ENCODE results near the gene TIGIT.

Gene TIGIT

GRCh38 chr3:114356066-114356465, 62.2 kb downstream of the TIGIT start:
- no peak for DNase-seq (ENCODE audit: low read depth in 1 of 2, low spot score in 1 of 2)
- H3K4me3 ChIP-seq (replicated peaks; ENCODE audit: insufficient read depth, low read length) = no peak overlapping the region
- H3K27me3 ChIP-seq (ENCODE audit: insufficient read depth, poor library complexity, severe bottlenecking) = peaks cover 9% of the 10 kb centered on the region
- no peak overlapping the region for H3K27ac ChIP-seq (replicated peaks)
- no peak for TF ChIP-seq SPI1 (IDR thresholded peaks at IDR 0.05; ENCODE audit: borderline replicate concordance, low read depth)
- TF ChIP-seq POLR2AphosphoS5 (IDR thresholded peaks at IDR 0.05; ENCODE audit: low read depth) = no peak
- no peak for TF ChIP-seq GABPA (IDR thresholded peaks at IDR 0.05; ENCODE audit: low read depth)
- TF ChIP-seq, protein P1, sequence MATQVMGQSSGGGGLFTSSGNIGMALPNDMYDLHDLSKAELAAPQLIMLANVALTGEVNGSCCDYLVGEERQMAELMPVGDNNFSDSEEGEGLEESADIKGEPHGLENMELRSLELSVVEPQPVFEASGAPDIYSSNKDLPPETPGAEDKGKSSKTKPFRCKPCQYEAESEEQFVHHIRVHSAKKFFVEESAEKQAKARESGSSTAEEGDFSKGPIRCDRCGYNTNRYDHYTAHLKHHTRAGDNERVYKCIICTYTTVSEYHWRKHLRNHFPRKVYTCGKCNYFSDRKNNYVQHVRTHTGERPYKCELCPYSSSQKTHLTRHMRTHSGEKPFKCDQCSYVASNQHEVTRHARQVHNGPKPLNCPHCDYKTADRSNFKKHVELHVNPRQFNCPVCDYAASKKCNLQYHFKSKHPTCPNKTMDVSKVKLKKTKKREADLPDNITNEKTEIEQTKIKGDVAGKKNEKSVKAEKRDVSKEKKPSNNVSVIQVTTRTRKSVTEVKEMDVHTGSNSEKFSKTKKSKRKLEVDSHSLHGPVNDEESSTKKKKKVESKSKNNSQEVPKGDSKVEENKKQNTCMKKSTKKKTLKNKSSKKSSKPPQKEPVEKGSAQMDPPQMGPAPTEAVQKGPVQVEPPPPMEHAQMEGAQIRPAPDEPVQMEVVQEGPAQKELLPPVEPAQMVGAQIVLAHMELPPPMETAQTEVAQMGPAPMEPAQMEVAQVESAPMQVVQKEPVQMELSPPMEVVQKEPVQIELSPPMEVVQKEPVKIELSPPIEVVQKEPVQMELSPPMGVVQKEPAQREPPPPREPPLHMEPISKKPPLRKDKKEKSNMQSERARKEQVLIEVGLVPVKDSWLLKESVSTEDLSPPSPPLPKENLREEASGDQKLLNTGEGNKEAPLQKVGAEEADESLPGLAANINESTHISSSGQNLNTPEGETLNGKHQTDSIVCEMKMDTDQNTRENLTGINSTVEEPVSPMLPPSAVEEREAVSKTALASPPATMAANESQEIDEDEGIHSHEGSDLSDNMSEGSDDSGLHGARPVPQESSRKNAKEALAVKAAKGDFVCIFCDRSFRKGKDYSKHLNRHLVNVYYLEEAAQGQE (IDR thresholded peaks at IDR 0.05; ENCODE audit: insufficient replicate concordance, low read depth) = no peak
- TF ChIP-seq CTCF (IDR thresholded peaks at IDR 0.05; ENCODE audit: insufficient read depth, low read length) = no peak

DNA sequence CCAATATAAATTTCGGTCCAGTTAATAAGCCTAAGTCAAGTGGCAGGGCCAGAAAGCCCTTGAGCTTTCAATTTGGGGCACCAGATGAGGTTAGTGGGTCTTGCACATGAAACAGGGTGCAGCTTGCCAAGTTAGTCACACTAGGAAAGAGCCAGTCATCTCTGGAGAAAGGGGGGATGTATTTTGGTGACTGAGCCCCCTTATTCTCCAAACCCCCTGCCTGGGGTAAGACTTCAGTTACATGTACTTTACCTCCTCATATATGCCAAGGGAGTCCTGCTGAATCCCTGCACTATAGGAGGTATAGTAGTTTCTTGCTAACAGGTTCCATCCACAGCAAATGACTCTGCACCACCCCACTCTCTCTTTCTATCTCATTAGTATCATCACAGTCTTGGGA, 62.7 kb downstream of the TIGIT start:
- Histone ChIP-seq H3K27ac (replicated peaks) (no peak overlapping the region), H3K27me3 (ENCODE audit: insufficient read depth, poor library complexity, severe bottlenecking) (peaks cover 9% of the 10 kb centered on the region), H3K4me3 (replicated peaks; ENCODE audit: insufficient read depth, low read length) (no peak overlapping the region)
- no peak for DNase-seq (ENCODE audit: low read depth in 1 of 2, low spot score in 1 of 2)
- no peak for TF ChIP-seq POLR2AphosphoS5 (IDR thresholded peaks at IDR 0.05; ENCODE audit: low read depth)

Measured in HL-60 (cell line).